H1 (cell line): ENCODE data around the gene TRAF3.

Experiments
- ATF2 ChIP-seq: IDR thresholded peaks from 2 replicates; pipeline ENCODE4 v1.6.1; 2012; ENCODE audit warnings: low read length, inconsistent platforms
- CREB1 ChIP-seq: IDR thresholded peaks from 2 replicates; pipeline ENCODE4 v1.6.1; 2012; ENCODE audit warnings: inconsistent platforms
- EGR1 ChIP-seq: IDR thresholded peaks from 2 replicates; pipeline ENCODE4 v1.6.1; 2011; ENCODE audit warnings: low read depth, low read length, borderline replicate concordance
- MAX ChIP-seq: IDR thresholded peaks from 2 replicates; pipeline ENCODE4 v1.6.1; 2012; ENCODE audit warnings: inconsistent platforms
- POLR2A ChIP-seq, 2 experiments: IDR thresholded peaks; 1 replicate in 1 of 2; 2 replicates in 1 of 2; pipeline ENCODE4 v1.6.1; 2011; ENCODE audit warnings: low read depth in 2 of 2, low read length in 2 of 2, mild to moderate bottlenecking in 2 of 2; ENCODE audit errors: control extremely low read depth in 1 of 2
- RAD21 ChIP-seq, 2 experiments: IDR thresholded peaks in 1 of 2; conservative IDR thresholded peaks in 1 of 2; 2 replicates each; pipeline ENCODE4 v1.6.1; 2011; ENCODE audit warnings: low read depth in 2 of 2, low read length in 2 of 2, improper control_type of control experiment in 1 of 2, inconsistent platforms in 1 of 2, mild to moderate bottlenecking in 1 of 2, moderate library complexity in 1 of 2
- RFX5 ChIP-seq: IDR thresholded peaks from 2 replicates; pipeline ENCODE4 v1.6.1; 2011; ENCODE audit warnings: low read depth, low read length, improper control_type of control experiment, borderline replicate concordance
- RNF2 ChIP-seq: fragments of 200-900, 300-1000 bp; sonication (generic); IDR thresholded peaks from 2 replicates; pipeline ENCODE4 v1.7.1; 2016; ENCODE audit warnings: borderline replicate concordance, low read depth, mild to moderate bottlenecking, antibody characterized with exemption, low read length; ENCODE audit not compliant: poor library complexity, severe bottlenecking; ENCODE audit errors: missing control alignments
- TAF1 ChIP-seq: IDR thresholded peaks from 2 replicates; pipeline ENCODE4 v1.6.1; 2011; ENCODE audit warnings: mild to moderate bottlenecking, low read depth, low read length
- TF ChIP-seq, protein P1 (sequence below), 3 experiments: IDR thresholded peaks; 1 replicate in 2 of 3; 2 replicates in 1 of 3; pipeline versions ENCODE4 v1.5.1 to v1.6.1; 2011; ENCODE audit warnings: low read length in 3 of 3, mild to moderate bottlenecking in 3 of 3, inconsistent platforms in 2 of 3, low read depth in 1 of 3, moderate library complexity in 1 of 3; ENCODE audit not compliant: insufficient read depth in 1 of 3; ENCODE audit errors: control extremely low read depth in 1 of 3

DNA sequence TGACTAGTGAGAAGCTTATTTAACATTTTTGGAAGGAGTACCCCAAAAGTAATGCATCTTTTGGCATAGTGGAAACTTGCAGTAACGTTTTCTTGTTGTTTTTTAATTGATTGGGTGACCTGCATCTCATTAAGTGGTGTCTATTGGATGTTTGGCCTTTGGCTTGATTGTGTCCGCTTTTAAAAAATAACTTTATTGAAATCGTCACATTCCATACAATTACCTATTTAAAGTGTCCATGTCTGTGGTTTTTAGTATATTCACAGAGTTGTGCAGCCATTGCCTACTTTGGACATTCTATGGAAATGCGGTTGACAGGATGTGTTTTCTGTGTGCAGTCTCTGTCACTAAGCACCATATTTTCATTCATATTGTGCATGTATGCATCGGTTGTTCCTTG is 46.3 kb downstream of the TRAF3 start:
- no peak for TF ChIP-seq RAD21 (IDR thresholded peaks at IDR 0.05 in 1 of 2, conservative IDR thresholded peaks at IDR 0.05 in 1 of 2; ENCODE audit: low read depth in 2 of 2, low read length in 2 of 2)
- no peak for TF ChIP-seq ATF2
- TF ChIP-seq, protein P1, sequence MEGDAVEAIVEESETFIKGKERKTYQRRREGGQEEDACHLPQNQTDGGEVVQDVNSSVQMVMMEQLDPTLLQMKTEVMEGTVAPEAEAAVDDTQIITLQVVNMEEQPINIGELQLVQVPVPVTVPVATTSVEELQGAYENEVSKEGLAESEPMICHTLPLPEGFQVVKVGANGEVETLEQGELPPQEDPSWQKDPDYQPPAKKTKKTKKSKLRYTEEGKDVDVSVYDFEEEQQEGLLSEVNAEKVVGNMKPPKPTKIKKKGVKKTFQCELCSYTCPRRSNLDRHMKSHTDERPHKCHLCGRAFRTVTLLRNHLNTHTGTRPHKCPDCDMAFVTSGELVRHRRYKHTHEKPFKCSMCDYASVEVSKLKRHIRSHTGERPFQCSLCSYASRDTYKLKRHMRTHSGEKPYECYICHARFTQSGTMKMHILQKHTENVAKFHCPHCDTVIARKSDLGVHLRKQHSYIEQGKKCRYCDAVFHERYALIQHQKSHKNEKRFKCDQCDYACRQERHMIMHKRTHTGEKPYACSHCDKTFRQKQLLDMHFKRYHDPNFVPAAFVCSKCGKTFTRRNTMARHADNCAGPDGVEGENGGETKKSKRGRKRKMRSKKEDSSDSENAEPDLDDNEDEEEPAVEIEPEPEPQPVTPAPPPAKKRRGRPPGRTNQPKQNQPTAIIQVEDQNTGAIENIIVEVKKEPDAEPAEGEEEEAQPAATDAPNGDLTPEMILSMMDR (IDR thresholded peaks at IDR 0.05; ENCODE audit: control extremely low read depth in 1 of 3, insufficient read depth in 1 of 3, low read depth in 1 of 3, low read length in 3 of 3) = no peak
- TF ChIP-seq POLR2A (IDR thresholded peaks at IDR 0.05; ENCODE audit: control extremely low read depth in 1 of 2, low read depth in 2 of 2, low read length in 2 of 2) = no peak
- TF ChIP-seq RNF2 = no peak
- no peak for TF ChIP-seq EGR1
- no peak for TF ChIP-seq RFX5
- no peak for TF ChIP-seq TAF1
- TF ChIP-seq MAX = no peak
- TF ChIP-seq CREB1 = no peak
